ENCODE measurements around the gene TPD52L1.
"Not testable (repeated sequence)": the region's sequence is repeated elsewhere in the genome, so short reads cannot be mapped to it uniquely, and the experiment has no call there.

TPD52L1 gene

DNA sequence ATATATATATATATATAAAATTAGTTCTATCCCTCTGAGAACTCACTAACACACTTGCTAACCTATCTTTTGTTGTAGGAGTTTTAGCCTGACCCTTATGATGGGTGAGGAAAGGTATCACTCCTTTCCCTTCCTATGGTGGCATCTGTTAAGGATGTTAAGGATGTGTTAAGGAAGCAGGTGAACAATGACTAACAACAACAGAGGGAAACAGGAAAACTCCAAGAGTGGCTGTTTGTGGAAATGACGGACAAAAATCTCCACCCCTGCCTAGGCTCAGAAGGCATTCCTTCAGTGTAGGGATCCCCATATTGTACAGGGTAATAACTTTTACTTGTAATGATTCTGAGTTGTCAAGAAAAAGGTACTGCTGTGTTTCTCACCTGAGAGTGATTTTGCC is 8.8 kb upstream of the TPD52L1 start:
- no peak for DNase-seq

DNA sequence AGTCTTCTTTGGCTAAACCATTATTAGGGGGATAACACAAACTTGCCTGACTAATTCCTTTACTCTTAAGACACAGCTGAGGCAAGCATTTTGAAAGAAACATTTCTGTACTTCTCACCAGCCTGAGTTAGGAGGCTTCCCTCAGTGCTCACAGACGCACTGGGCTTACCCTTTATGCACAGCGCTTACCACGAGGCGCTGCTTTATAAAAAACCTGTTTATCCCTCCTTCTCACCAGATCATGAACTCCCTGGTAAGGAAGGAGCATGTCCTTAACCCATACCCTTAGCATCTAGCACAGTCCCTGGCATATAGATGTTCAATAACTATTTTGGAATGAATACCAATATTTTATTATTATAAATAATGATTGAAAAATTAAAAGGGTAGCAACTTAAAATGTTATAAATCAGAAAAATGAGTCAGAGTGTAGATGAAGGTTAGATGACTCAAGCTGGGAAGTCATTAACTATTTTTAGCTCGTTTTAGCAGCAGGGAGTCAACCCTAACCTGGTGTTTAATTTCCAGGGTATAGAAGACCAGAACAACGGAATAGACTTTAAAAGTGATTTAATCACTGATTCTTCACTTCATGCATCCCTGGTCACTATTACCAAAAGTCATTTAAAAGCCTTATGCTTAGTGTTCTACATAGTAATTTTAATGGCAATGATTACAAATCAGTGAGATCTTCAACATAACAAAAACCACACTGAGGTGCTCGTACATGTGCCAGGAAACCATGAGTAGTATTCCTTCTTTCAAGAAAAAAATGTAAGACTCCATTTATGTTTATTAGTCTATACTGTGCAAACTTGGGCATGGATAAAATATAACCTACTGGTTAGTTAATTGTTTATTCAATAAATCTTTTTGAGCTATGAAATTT is 4.1 kb upstream of the TPD52L1 start:
- no peak for DNase-seq

DNA sequence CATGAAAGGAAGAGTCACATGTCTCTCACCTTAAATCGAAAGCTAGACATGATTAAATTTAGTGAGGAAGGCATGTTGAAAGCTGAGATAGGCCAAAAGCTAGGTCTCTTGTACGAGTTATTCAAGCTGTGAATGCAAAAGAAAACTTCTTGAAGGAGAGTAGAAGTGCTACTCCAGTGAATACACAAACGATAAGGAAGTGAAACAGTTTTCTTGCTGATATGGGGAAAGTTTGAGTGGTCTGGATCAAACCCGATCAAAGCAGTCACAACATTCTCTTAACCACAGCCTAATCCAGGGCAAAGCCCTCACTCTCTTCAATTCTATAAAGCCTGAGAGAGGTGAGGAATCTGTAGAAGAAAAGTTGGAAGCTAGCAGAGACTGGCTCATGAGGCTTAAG is 1.9 kb upstream of the TPD52L1 start:
- no peak for DNase-seq

DNA sequence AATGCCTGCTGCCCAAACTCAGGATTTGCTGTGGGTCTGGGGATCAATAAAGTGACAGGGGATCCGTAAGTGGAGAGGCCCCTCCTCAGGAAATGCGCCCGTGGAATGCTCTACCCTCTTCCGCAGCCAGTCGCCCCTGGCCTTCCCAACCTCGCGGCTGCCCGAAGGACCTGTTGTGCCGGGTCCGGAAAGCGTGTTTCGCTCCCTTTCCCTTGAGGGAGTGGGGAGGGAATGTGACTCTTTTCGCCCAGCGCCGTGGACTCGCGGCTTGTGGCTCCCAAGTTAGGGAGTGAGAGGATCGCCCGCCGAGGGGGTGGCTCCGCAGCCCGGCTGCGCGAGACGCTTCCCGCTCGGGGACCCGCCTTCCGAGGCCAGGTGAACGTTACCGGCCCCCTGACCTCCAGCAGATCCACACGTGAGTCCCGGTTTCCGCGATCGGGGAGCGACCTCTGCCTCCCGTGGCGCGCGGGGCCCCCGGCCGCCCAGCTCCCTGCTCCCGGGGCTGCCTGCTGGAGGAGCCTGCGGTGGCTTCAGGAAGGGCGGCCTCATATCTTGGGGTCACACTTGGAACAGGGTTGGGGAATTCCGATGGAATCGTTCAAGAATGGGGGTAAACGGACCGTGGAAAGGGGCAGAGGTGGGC is 666 bp downstream of the TPD52L1 start:
- no peak for DNase-seq

DNA sequence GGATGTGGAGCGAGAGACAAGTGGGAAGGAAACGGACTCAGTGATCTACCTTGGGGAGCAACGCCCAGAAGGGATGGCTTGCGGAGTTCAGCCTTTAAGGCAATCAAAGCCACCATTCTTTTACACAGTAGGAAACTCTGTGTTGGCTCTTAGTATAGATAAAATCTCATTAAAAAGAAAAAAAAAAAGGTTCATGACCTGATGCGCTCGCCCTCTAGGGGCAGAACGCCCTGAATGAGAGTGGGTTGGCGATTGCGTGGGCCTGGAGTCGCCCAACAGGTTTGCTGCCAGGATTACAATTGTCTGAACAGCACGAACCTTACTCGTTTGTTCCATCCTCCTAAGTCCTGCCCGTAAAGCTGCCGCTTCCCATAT is 1.2 kb downstream of the TPD52L1 start:
- no peak for DNase-seq

DNA sequence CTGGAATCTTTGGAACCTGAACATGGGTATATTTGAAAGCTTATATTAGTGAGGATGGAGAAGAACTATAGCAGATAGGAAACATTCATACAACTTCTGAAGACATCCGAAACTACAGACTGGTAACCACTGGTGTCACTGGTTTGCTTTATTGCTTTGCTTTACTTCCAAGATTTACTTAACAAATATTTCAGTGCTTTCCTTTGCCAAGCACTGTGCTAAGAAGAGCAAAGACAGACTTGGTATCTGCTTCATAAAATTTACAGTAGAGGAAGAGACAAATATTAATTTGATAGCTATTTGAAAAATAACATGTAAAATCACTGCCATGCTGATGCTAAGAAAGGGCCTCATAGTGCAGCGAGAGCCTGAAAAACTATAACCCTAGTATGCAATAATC is 1.8 kb downstream of the TPD52L1 start:
- no peak for DNase-seq

DNA sequence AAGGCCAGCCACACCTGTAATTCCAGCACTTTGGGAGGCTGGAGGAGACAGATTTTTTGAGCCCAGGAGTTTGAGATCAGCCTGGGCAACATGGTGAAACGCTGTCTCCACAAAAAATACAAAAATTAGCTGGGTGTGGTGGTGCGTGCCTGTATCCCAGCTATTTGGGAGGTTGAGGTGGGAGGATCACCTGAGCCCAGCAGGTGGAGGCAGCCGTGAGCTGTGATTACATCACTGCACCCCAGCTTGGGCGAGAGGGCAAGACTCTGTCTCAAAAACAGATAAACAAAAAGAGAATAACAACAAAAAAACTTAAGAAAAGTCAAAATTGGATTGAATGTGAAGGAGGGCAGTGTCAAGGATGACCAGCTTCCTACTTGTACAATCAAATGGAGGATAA is 2.9 kb downstream of the TPD52L1 start:
- no peak for DNase-seq

DNA sequence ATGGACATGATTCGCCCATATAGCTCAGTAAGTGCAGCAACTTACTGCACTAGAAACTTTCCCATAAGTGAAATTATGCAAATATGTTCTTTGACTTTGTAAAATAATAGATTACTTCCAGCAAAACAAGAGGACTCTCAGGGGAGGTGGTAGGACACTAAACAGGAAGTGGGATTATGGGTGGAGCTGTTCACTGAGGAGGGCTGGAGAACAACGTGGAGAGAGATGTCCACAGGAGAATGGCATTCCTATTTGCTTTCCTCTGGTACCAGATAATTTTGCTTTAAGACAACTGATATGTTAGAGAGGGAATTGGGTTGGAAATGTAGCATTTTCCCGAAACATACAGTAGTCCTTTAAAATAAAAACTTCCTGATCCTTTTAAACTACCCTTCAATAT is 3.7 kb downstream of the TPD52L1 start:
- no peak for DNase-seq

DNA sequence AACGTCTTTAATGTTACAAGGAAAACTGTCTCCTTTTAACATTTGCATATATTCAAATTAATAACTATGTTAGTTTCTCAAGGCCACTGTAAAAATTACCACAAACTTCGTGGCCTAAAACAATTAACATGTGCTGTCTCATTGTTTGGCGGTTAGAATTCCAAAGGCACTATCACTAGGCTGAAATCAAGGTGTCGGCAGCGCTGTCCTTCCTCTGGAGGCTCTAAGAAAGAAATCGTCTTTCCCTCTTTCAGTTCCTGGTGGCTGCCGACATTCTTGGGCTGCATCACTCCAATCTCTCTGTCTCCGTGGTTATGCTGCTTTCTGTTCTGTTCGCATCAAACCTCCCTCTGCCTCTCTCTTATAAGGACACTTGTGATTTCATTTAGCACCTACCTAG is 4.2 kb downstream of the TPD52L1 start:
- no peak for DNase-seq

DNA sequence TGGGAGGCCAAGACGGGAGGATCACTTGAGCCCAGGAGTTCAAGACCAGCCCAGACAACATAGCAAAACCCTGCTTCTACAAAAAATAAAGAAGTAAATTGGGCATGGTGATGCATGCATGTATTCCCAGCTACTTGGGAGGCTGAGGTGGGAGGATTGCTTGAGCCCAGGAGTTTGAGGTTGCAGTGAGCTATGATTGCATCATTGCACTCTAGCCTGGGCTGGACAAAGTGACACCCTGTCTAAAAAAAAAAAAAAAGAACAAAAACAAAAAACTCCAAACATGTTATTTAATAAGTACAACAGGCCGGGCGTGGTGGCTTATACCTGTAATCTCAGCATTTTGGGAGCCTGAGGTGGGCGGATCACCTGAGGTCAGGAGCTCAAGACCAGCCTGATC is 9.8 kb downstream of the TPD52L1 start:
- DNase-seq: not testable (repeated sequence)

DNA sequence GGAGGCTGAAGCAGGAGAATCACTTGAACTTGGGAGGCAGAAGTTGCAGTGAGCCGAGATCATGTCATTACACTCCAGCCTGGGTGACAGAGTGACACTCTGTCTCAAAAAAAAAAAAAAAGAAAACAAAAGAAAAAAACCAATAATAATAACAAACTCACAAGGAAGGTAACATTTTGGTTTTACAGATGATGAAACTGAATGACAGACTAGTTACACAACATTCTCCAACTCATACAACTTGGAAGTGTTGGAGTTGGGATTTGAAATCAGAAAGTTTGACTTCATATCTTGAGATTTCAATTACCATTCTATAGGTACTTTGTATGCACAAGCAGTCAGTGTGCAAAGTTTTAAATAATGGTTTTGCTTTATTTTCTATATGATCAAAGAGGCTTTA is 10.2 kb downstream of the TPD52L1 start:
- DNase-seq: no peak

DNA sequence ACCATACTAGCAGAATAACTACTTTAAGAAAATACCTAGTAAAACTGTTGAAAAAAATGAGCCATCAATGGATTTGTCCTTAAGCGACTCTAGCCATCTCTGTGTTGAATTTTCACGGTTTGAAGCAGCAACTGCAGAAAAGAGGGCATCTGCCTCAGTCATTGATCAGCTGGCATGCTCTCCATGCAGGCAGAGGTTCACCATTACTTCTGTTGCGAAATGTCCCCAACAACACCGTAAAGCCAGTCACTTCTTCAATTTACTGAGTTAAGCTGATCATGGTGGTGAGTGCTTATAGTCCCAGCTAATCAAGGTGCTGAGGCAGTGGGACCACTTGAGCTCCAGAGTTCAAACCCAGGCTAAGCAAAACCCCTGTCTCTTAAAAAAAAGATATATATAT is 11.1 kb downstream of the TPD52L1 start:
- no peak for DNase-seq

DNA sequence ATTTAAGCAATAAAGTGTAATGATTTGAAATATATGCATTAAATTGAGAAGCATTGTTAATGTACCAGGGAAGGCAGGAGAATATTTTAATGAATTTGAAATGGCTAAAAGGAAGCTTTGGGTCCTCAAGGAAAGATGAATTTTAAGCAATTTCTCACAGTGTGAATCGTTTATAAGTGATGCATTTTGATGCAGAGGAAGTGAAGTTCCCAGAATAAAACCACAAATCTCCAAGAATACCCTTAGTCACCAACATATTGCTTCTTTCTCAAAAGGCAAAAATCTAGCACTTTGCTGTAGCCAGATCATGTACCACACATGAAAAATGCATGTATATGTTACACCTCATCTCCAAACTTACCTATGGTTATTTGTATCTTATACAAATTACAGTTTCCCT is 11.7 kb downstream of the TPD52L1 start:
- DNase-seq: no peak

DNA sequence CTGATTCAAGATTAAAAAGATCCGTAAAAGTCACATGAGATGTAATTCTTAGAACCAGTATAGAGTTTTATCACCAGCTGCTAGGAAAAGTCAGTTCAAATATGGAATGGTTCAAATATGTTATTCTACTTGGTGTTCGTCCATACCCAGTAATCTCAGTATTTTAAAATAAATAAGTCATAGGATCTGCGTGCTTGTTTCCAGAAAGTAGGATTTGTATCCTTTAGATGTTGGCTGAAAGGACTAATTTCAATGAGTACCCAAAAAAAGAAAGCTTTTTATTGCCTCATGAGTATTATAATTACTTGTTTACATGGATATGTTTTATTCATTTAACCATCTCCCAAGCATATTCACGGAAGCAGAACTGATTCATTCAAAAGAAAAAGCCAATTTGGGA is 12.2 kb downstream of the TPD52L1 start:
- DNase-seq: no peak

DNA sequence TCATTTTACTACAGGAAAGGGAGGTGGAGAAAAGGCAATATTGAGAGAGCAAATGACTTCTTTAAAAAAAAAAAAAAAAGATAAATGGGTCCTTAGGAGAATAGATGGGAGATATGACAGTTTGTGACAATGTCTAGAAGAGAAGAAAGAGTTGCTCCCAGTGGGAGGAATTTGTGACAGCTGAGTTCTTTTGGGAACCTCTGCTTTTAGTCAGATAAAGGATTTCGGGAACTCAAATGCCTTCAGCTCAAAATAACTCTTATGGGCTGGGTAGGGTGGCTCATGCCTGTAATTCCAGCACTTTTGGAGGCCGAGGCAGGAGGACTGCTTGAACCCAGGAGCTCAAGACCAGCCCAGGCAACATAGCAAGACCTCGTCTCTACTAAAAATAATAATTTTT is 13.1 kb downstream of the TPD52L1 start:
- no peak for DNase-seq

DNA sequence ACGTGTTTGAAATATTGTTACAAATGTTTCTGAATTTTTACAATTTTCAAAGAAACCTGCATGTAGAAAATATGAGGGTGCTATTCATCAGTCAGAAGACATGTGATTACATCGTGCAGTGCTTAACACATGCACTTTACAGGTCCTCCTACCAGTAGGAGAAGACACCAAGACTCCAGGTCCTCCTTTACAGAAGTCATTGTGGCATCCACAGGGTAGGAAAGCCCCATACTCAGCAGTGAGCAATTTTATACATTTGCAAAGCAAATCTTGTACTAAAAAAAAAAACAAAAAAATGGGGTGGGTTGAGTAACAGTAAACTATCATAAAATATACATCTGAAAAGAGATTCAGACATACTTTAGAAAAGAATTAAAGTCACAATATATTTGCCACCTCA is 14.0 kb downstream of the TPD52L1 start:
- no peak for DNase-seq

DNA sequence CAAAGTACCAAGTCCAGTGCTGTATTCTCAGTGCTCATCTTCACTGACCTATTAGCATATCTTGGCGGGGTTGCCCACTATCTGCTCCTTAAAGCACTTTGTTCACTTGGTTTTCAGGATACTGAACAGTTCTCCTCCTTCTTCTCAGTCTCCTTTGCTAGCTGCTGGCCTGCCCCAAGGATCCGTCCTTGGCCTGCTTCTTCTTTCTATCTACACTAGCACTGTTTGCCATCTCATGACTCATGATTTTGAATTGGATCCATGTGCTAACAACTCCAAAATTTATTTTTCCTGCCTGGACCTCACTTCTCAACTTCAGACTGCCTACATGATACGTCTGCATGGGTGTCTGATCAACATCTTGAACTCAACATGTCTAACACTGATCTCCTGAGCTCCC is 15.5 kb downstream of the TPD52L1 start:
- no peak for DNase-seq

DNA sequence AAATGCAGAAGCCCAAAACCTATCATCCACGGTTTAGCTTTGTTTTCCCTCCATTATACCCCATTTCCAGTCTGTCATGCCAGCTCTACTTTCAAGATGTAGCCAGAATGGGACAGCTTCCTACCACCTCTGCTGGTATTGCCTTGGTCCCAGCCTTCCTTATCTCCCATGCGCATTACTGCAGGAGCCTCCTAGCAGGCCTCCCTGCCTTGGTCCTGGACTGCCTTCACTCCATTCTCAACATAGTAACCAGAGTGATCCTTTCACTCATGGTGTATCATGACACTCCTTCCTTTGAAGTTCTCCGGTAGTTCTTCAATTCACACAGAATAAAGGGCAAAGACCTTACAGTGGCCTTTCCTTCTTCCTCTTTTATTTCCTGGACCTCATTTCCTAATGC is 15.9 kb downstream of the TPD52L1 start:
- no peak for DNase-seq

DNA sequence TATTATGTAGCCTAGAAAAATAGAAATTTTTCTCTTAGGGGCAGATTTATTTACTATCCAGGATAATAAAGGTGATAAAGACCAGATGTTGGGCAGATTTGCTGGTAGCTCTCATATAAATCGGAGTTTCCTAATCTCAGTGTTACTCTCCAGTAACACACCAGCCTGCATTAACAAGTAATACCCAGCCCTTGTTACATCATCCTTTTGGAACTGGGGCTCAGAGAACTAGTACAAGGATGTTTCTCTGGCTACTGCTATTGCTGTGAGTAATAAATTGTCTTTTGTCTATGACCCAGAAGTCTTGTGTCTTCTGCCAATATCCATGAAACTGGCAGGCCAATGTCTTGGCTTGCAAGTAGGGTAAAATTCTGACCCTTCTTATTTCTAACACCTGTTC is 16.8 kb downstream of the TPD52L1 start:
- DNase-seq: no peak

DNA sequence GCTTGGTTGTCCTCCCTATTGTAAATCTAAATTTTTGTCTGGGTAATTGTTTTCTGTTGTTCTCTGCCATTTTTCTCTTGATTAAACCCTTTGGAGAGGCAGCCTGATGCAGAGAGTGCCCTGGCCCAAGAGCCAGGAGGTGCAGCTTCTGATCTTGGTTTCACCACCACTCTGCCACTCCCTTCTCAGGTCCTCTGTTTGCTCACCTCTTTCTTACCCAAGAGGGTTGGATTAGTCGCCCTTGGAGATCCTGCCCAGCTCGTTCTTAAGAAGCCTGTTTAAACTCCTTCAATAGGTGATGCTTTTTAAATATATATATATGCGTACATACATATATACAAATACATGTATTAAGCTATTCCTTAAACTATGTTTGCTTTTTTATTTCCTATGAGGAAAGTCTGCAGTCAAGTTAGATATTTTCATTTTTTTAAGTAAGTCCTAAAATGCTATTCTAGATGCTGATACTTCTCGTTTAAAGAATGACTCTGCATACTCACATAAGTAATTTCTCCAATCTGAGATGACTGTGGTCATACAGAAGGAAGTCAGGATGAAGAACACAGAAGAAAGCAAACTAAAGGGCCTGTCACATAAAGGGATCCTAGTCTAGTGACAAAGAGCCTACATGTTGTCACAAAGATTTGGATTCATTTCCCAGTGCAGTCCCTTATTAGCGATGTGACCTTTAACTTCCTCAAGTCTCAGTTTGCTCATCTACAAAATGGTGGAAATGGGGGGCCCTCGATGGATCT is 19.9 kb downstream of the TPD52L1 start:
- no peak for DNase-seq

DNA sequence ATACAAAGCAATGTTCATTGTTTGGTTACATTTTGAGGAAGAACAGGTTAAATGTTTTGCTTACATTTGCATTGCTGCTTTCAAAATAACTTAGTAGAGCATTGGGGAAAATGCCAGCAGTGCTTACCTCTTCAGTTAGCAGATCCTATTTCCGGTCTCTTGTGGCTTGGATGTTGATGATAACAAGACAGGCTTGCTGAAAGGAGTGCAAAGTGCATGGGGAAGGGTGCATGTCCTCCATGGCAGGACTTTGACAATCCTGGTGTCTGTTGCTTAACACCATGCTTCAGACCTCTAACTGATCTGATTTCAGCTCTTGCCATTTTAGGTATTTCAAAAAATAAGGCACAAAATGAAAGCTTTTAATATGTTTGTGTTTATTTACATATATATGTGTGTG is 21.1 kb downstream of the TPD52L1 start:
- no peak for DNase-seq

DNA sequence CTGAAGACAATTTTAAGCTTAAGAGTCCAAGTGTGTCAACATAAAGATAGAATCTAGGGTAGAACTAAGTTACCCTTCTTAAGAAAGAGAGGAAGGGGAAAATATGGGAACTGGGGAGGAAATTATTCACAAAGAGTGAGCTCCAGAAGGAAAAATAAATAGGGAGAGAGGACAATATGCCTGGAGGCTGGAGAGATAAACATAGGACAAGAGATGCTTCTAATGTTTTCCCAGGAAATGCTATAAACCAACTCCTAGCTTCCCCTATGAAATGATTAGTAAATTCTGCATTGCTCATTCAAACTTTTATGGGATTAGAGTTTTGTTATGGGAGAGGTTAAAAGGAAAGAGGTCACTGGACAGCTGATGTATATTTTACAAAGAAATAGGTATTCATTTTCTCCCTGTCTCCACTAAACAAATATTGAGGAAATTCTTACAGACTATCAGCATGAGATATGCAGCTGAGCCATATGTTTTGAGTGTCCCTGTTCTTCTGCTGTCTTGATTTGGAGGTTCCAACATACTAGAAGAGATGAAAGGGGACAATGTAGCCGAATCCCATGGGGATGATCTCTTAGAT is 22.0 kb downstream of the TPD52L1 start:
- no peak for DNase-seq

DNA sequence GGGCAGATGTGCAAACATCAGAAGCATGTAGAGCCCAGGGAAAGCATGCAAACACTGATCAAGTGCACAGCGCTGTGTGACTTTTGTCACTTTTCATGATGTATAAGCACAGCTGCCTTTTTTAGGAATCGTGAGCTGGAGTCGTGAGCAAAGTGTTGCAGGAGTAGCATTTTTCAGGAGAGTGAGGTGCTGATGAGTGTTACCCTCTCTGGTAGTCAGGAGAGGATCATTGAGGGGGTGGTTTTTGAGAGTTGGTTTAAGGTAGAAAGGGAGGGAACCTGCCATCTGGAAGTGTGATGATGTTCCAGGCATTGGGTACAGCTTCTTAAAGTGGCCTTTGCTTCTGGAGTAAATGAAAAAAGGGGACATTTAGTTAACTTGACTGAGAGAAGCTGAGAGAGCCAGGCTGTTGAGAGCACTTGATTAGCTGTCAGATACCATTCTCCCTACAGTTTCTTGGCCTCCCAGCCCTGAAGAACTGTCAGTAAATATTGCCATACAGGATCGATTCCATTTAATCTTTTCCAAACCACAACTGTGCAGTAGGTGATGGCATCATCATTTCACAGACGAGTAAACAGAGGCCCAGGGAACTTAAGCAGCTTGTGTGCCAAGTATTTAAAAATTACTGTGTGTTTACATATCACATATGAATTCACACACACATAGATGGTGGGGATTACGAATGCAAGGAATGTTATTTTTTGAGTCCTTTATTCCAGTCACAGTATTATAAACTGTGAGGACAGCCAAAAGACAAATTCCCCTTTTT is 28.9 kb downstream of the TPD52L1 start:
- no peak for DNase-seq
